ENCODE results near the gene UNC13C.
"Not testable (repeated sequence)": the region's sequence is repeated elsewhere in the genome, so short reads cannot be mapped to it uniquely, and the experiment has no call there.

UNC13C gene

DNA sequence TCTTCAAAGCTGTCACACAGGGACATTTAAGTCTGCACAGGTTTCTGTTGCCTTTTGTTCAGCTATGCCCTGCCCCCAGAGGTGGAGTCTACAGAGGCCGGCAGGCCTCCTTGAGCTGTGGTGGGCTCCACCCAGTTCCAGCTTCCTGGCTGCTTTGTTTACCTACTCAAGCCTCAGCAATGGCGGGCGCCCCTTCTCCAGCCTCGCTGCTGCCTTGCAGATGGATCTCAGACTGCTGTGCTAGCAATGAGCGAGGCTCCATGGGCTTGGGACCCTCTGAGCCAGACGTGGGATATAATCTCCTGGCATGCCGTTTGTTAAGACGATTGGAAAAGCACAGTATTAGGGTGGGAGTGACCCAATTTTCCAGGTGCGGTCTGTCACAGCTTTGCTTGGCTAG lies 472.0 kb downstream of the UNC13C start:
- H2AK5ac ChIP-seq (ENCODE audit: low read length); DNase-seq; H4K8ac ChIP-seq (ENCODE audit: low read depth, low read length); H3K27me3 ChIP-seq (ENCODE audit: insufficient read depth, low read length, poor library complexity); H3K9ac ChIP-seq (ENCODE audit: low read length); H3K56ac ChIP-seq (ENCODE audit: low read length); H3K27ac ChIP-seq (ENCODE audit: low read depth, low read length); H3K4me3 ChIP-seq (ENCODE audit: low read length); H4K5ac ChIP-seq (ENCODE audit: low read length); H3K23ac ChIP-seq (ENCODE audit: low read length); H2BK120ac ChIP-seq (ENCODE audit: low read depth, low read length); H3K18ac ChIP-seq (ENCODE audit: low read length); H2BK5ac ChIP-seq (ENCODE audit: low read length); H3K79me1 ChIP-seq (ENCODE audit: low read length); H3K36me3 ChIP-seq (ENCODE audit: control insufficient read depth, insufficient read depth, low read length); H3K4me1 ChIP-seq (ENCODE audit: control insufficient read depth, low read depth, low read length); H3K4me2 ChIP-seq (ENCODE audit: low read length); H2BK15ac ChIP-seq (replicated peaks; ENCODE audit: low read depth); H3K4ac ChIP-seq (ENCODE audit: low read depth, low read length); H3K79me2 ChIP-seq (ENCODE audit: control insufficient read depth, insufficient read depth, low read length): not testable (repeated sequence)
- no CpG with 5 or more reads among the region's 9 CpGs for WGBS (ENCODE audit: extremely low coverage, insufficient coverage, low lambda C conversion rate)

DNA sequence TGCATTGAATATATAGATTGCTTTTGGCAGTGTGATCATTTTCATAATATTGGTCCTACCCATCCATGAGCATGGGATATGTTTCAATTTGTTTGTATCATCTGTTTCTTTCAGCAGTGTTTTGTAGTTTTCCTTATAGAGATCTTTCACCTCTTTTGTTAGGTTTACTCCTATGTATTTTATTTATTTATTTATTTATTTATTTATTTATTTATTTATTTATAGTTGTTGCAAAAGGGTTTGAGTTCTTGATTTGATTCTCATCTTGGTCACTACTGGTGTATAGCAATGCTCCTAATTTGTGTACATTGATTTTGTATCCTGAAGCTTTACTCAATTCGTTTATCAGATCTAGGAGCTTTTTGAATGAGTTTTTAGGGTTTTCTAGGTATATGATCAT lies 478.2 kb downstream of the UNC13C start:
- H2BK15ac ChIP-seq (replicated peaks; ENCODE audit: low read depth) = no peak overlapping the region
- WGBS (ENCODE audit: extremely low coverage, insufficient coverage, low lambda C conversion rate) = no CpG with 5 or more reads among the region's 1 CpG
- no peak overlapping the region for H2AK5ac ChIP-seq (ENCODE audit: low read length)
- H3K27ac ChIP-seq (ENCODE audit: low read depth, low read length) = no peak overlapping the region
- no peak overlapping the region for H2BK5ac ChIP-seq (ENCODE audit: low read length)
- H4K5ac ChIP-seq (ENCODE audit: low read length) = no peak overlapping the region
- H3K56ac ChIP-seq (ENCODE audit: low read length) = no peak overlapping the region
- no peak overlapping the region for H3K9ac ChIP-seq (ENCODE audit: low read length)
- no peaks in the 10 kb centered on the region for H3K4me1 ChIP-seq (ENCODE audit: control insufficient read depth, low read depth, low read length)
- no peak overlapping the region for H3K23ac ChIP-seq (ENCODE audit: low read length)
- no peaks in the 10 kb centered on the region for H3K79me2 ChIP-seq (ENCODE audit: control insufficient read depth, insufficient read depth, low read length)
- no peaks in the 10 kb centered on the region for H3K27me3 ChIP-seq (ENCODE audit: insufficient read depth, low read length, poor library complexity)
- no peak overlapping the region for H3K18ac ChIP-seq (ENCODE audit: low read length)
- no peak for DNase-seq
- H3K36me3 ChIP-seq (ENCODE audit: control insufficient read depth, insufficient read depth, low read length) = no peaks in the 10 kb centered on the region
- H3K79me1 ChIP-seq (ENCODE audit: low read length) = no peaks in the 10 kb centered on the region
- no peak overlapping the region for H2BK120ac ChIP-seq (ENCODE audit: low read depth, low read length)
- H4K8ac ChIP-seq (ENCODE audit: low read depth, low read length) = no peak overlapping the region
- no peak overlapping the region for H3K4ac ChIP-seq (ENCODE audit: low read depth, low read length)
- H3K4me2 ChIP-seq (ENCODE audit: low read length) = no peak overlapping the region
- H3K4me3 ChIP-seq (ENCODE audit: low read length) = no peak overlapping the region

DNA sequence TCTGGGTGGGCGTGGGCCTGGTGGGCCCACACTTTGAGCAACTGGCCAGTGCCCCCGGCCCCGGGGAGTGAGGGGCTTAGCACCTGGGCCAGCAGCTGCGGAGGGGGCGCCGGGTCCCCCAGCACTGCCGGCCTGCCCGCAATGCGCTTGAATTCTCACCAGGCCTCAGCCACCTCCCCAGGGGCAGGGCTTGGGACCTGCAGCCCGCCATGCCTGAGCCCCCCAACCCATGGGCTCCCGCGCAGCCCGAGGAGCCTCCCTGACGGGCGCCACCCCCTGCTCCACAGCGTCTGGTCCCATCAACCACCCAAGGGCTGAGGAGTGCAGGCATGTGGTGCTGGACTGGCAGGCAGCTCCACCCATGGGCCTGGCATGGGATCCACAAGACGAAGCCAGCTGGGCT lies 484.3 kb downstream of the UNC13C start:
- H3K56ac ChIP-seq (ENCODE audit: low read length) = no peak overlapping the region

DNA sequence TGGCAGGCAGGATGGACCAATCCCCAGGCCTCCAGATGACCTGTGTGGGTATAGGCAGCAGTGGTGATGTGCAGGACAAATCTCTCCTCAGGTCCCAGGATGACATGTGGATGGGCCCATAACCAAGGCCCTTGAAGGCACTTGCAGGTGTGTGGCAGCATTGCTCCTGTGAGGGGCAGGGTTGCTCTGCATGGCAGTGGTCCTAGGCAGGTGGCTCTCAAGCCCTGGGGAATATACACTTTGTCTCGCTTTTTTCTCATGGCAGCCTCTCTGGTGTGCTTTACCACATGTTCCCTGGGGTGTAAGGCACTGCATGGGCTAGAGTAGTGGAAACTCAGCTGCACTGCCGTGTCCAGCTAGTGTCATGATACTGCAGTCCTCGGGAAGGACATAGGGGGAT lies 503.6 kb downstream of the UNC13C start:
- DNase-seq = peak; percentile 3
- no CpG with 5 or more reads among the region's 3 CpGs for WGBS (ENCODE audit: extremely low coverage, insufficient coverage, low lambda C conversion rate)
- H3K27ac ChIP-seq (ENCODE audit: low read depth, low read length) = no peak overlapping the region
- no peak overlapping the region for H4K5ac ChIP-seq (ENCODE audit: low read length)
- H2BK120ac ChIP-seq (ENCODE audit: low read depth, low read length) = no peak overlapping the region
- no peak overlapping the region for H3K18ac ChIP-seq (ENCODE audit: low read length)
- H3K4me1 ChIP-seq (ENCODE audit: control insufficient read depth, low read depth, low read length) = no peaks in the 10 kb centered on the region
- H3K36me3 ChIP-seq (ENCODE audit: control insufficient read depth, insufficient read depth, low read length) = no peaks in the 10 kb centered on the region
- H3K27me3 ChIP-seq (ENCODE audit: insufficient read depth, low read length, poor library complexity) = no peaks in the 10 kb centered on the region
- no peak overlapping the region for H3K4me2 ChIP-seq (ENCODE audit: low read length)
- H3K79me2 ChIP-seq (ENCODE audit: control insufficient read depth, insufficient read depth, low read length) = no peaks in the 10 kb centered on the region
- H3K4me3 ChIP-seq (ENCODE audit: low read length) = no peak overlapping the region
- no peak overlapping the region for H2BK5ac ChIP-seq (ENCODE audit: low read length)
- no peaks in the 10 kb centered on the region for H3K79me1 ChIP-seq (ENCODE audit: low read length)
- H2BK15ac ChIP-seq (replicated peaks; ENCODE audit: low read depth) = no peak overlapping the region
- H3K9ac ChIP-seq (ENCODE audit: low read length) = no peak overlapping the region
- H3K56ac ChIP-seq (ENCODE audit: low read length) = no peak overlapping the region
- H3K23ac ChIP-seq (ENCODE audit: low read length) = no peak overlapping the region
- H2AK5ac ChIP-seq (ENCODE audit: low read length) = no peak overlapping the region
- no peak overlapping the region for H4K8ac ChIP-seq (ENCODE audit: low read depth, low read length)
- H3K4ac ChIP-seq (ENCODE audit: low read depth, low read length) = no peak overlapping the region

More for the DNA sequence above, 484.3 kb downstream of the UNC13C start:
- Histone ChIP-seq H3K79me1 (ENCODE audit: low read length) (no peaks in the 10 kb centered on the region), H3K9ac (ENCODE audit: low read length) (no peak overlapping the region), H3K4me2 (ENCODE audit: low read length) (no peak overlapping the region), H3K27ac (ENCODE audit: low read depth, low read length) (no peak overlapping the region), H4K8ac (ENCODE audit: low read depth, low read length) (no peak overlapping the region), H2BK5ac (ENCODE audit: low read length) (no peak overlapping the region), H2BK15ac (replicated peaks; ENCODE audit: low read depth) (no peak overlapping the region), H3K4me3 (ENCODE audit: low read length) (no peak overlapping the region), H2AK5ac (ENCODE audit: low read length) (no peak overlapping the region), H3K4ac (ENCODE audit: low read depth, low read length) (no peak overlapping the region), H3K4me1 (ENCODE audit: control insufficient read depth, low read depth, low read length) (no peaks in the 10 kb centered on the region), H4K5ac (ENCODE audit: low read length) (no peak overlapping the region), H2BK120ac (ENCODE audit: low read depth, low read length) (no peak overlapping the region), H3K23ac (ENCODE audit: low read length) (no peak overlapping the region), H3K27me3 (ENCODE audit: insufficient read depth, low read length, poor library complexity) (no peaks in the 10 kb centered on the region), H3K36me3 (ENCODE audit: control insufficient read depth, insufficient read depth, low read length) (no peaks in the 10 kb centered on the region), H3K79me2 (ENCODE audit: control insufficient read depth, insufficient read depth, low read length) (no peaks in the 10 kb centered on the region), H3K18ac (ENCODE audit: low read length) (no peak overlapping the region)
- DNase-seq = no peak
- WGBS (ENCODE audit: extremely low coverage, insufficient coverage, low lambda C conversion rate) = no CpG with 5 or more reads among the region's 17 CpGs

DNA sequence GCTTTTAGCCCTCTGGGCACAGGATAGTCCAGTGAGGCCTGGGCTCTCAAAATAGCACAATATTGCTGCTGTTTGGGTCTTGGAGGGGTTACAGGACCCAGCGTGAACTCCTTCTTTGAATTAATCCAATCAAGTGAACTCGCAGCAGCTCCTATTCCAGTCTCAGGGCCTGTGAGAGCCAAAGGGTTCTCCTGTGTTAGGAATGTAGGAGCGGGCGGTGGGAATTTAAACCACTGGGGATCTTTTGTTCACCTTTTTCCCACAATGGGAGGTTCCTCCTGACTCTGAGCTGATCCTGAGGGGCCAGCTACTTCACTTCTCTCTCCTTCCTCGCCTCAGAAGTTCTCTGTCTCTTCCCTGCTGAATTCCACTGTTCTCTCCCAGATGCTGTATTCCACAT lies 504.0 kb downstream of the UNC13C start:
- WGBS (ENCODE audit: extremely low coverage, insufficient coverage, low lambda C conversion rate) = no CpG with 5 or more reads among the region's 5 CpGs
- no peak overlapping the region for H3K27ac ChIP-seq (ENCODE audit: low read depth, low read length)

DNA sequence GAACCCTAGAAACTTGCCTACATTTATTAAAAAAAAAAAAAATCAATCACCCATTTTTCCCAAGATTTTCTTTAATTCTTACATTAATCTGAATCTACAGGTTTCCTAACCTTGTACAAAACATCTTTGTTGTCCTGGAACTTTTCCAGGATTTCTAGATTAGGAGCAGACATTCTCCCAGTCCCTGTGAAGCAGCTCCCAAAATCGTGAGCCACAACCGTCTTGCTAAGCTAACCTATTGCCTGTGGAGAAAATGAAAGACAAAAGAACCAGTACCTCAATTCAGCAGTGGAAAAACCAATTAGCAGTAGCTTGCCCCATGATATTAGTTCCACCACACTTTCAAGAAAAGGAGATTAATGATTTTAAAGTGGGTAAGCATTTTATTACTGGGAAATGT lies 522.1 kb downstream of the UNC13C start:
- no peaks in the 10 kb centered on the region for H3K79me2 ChIP-seq (ENCODE audit: control insufficient read depth, insufficient read depth, low read length)
- H3K18ac ChIP-seq (ENCODE audit: low read length) = no peak overlapping the region
- H3K9ac ChIP-seq (ENCODE audit: low read length) = no peak overlapping the region
- H4K8ac ChIP-seq (ENCODE audit: low read depth, low read length) = no peak overlapping the region
- H4K5ac ChIP-seq (ENCODE audit: low read length) = no peak overlapping the region
- H2BK5ac ChIP-seq (ENCODE audit: low read length) = no peak overlapping the region
- no peak for DNase-seq
- no peaks in the 10 kb centered on the region for H3K36me3 ChIP-seq (ENCODE audit: control insufficient read depth, insufficient read depth, low read length)
- WGBS (ENCODE audit: extremely low coverage, insufficient coverage, low lambda C conversion rate) = no CpG with 5 or more reads among the region's 2 CpGs
- H3K4ac ChIP-seq (ENCODE audit: low read depth, low read length) = no peak overlapping the region
- no peak overlapping the region for H3K23ac ChIP-seq (ENCODE audit: low read length)
- no peak overlapping the region for H2AK5ac ChIP-seq (ENCODE audit: low read length)
- H3K79me1 ChIP-seq (ENCODE audit: low read length) = no peaks in the 10 kb centered on the region
- no peaks in the 10 kb centered on the region for H3K4me1 ChIP-seq (ENCODE audit: control insufficient read depth, low read depth, low read length)
- H3K4me3 ChIP-seq (ENCODE audit: low read length) = no peak overlapping the region
- no peak overlapping the region for H3K4me2 ChIP-seq (ENCODE audit: low read length)
- no peak overlapping the region for H3K56ac ChIP-seq (ENCODE audit: low read length)
- H2BK120ac ChIP-seq (ENCODE audit: low read depth, low read length) = no peak overlapping the region
- H3K27ac ChIP-seq (ENCODE audit: low read depth, low read length) = no peak overlapping the region
- H3K27me3 ChIP-seq (ENCODE audit: insufficient read depth, low read length, poor library complexity) = no peaks in the 10 kb centered on the region
- H2BK15ac ChIP-seq (replicated peaks; ENCODE audit: low read depth) = no peak overlapping the region

More for the DNA sequence above, 504.0 kb downstream of the UNC13C start:
- Histone ChIP-seq H3K4me3 (ENCODE audit: low read length) (no peak overlapping the region), H4K5ac (ENCODE audit: low read length) (no peak overlapping the region), H3K79me1 (ENCODE audit: low read length) (no peaks in the 10 kb centered on the region), H3K18ac (ENCODE audit: low read length) (no peak overlapping the region), H3K4ac (ENCODE audit: low read depth, low read length) (no peak overlapping the region), H3K23ac (ENCODE audit: low read length) (no peak overlapping the region), H2BK5ac (ENCODE audit: low read length) (no peak overlapping the region), H3K9ac (ENCODE audit: low read length) (no peak overlapping the region), H3K4me1 (ENCODE audit: control insufficient read depth, low read depth, low read length) (no peaks in the 10 kb centered on the region), H3K4me2 (ENCODE audit: low read length) (no peak overlapping the region), H3K56ac (ENCODE audit: low read length) (no peak overlapping the region), H3K36me3 (ENCODE audit: control insufficient read depth, insufficient read depth, low read length) (no peaks in the 10 kb centered on the region), H2BK15ac (replicated peaks; ENCODE audit: low read depth) (no peak overlapping the region), H2BK120ac (ENCODE audit: low read depth, low read length) (no peak overlapping the region), H3K27me3 (ENCODE audit: insufficient read depth, low read length, poor library complexity) (no peaks in the 10 kb centered on the region), H2AK5ac (ENCODE audit: low read length) (no peak overlapping the region), H4K8ac (ENCODE audit: low read depth, low read length) (no peak overlapping the region), H3K79me2 (ENCODE audit: control insufficient read depth, insufficient read depth, low read length) (no peaks in the 10 kb centered on the region)
- DNase-seq = peak; percentile 15
